Brain microvascular endothelial cell (primary cell): ENCODE measurements around the gene MACROD2.
"Not testable (repeated sequence)": the region's sequence is repeated elsewhere in the genome, so short reads cannot be mapped to it uniquely, and the experiment has no call there.

Source experiments
- DNase-seq: peaks from one replicate; pipeline ENCODE4 v3.0.0-alpha.2; 2020
- H3K27ac ChIP-seq: fragments of 250-450 bp; sonication (Bioruptor Pico); 2 replicates; pipeline ENCODE4 v1.5.1; 2020; ENCODE audit warnings: mild to moderate bottlenecking, moderate library complexity
- H3K27me3 ChIP-seq: fragments of 250-450 bp; sonication (Bioruptor Pico); replicated peaks from 2 replicates; pipeline ENCODE4 v1.5.1; 2020; ENCODE audit warnings: mild to moderate bottlenecking
- H3K36me3 ChIP-seq: fragments of 250-450 bp; sonication (Bioruptor Pico); replicated peaks from 2 replicates; pipeline ENCODE4 v1.5.1; 2020; ENCODE audit warnings: mild to moderate bottlenecking
- H3K4me3 ChIP-seq: 2 replicates; pipeline ENCODE4 v1.5.1; 2011; ENCODE audit warnings: low read depth, mild to moderate bottlenecking, control low read depth, low read length, moderate library complexity
- in situ Hi-C: cut with HindIII; loops from 2 replicates; pipeline ENCODE4 v1.10.0; 2017; ENCODE audit warnings: low sequenced_read_pairs, low pct_ligation_motif_present
- TF ChIP-seq, protein P1 (sequence below): IDR thresholded peaks from 2 replicates; pipeline ENCODE4 v1.5.1; 2011; ENCODE audit warnings: low read depth, mild to moderate bottlenecking, moderate library complexity, low read length, control low read depth, inconsistent platforms; ENCODE audit errors: missing control alignments

Gene MACROD2

GRCh38 chr20:14996883-14997672 lies 1001.8 kb downstream of the MACROD2 start:
- TF ChIP-seq, protein P1, sequence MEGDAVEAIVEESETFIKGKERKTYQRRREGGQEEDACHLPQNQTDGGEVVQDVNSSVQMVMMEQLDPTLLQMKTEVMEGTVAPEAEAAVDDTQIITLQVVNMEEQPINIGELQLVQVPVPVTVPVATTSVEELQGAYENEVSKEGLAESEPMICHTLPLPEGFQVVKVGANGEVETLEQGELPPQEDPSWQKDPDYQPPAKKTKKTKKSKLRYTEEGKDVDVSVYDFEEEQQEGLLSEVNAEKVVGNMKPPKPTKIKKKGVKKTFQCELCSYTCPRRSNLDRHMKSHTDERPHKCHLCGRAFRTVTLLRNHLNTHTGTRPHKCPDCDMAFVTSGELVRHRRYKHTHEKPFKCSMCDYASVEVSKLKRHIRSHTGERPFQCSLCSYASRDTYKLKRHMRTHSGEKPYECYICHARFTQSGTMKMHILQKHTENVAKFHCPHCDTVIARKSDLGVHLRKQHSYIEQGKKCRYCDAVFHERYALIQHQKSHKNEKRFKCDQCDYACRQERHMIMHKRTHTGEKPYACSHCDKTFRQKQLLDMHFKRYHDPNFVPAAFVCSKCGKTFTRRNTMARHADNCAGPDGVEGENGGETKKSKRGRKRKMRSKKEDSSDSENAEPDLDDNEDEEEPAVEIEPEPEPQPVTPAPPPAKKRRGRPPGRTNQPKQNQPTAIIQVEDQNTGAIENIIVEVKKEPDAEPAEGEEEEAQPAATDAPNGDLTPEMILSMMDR = no peak
- Histone ChIP-seq H3K27ac (no peak overlapping the region), H3K27me3 (no peaks in the 10 kb centered on the region), H3K36me3 (no peaks in the 10 kb centered on the region), H3K4me3 (no peak overlapping the region)
- in situ Hi-C loops = no loop called here
- DNase-seq = peak; percentile 49

- DNase-seq = peak; percentile 83
- in situ Hi-C loops = no loop called here
- no peak overlapping the region for H3K27ac ChIP-seq
- no peaks in the 10 kb centered on the region for H3K27me3 ChIP-seq
- no peak overlapping the region for H3K4me3 ChIP-seq
- TF ChIP-seq, protein P1 = no peak
- no peaks in the 10 kb centered on the region for H3K36me3 ChIP-seq
Measured at GRCh38 chr20:14997791-14998190, 1002.5 kb downstream of the MACROD2 start.

- no peaks in the 10 kb centered on the region for H3K27me3 ChIP-seq
- H3K27ac ChIP-seq = peak overlapping the region; percentile 44
- no peak overlapping the region for H3K4me3 ChIP-seq
- in situ Hi-C loops = no loop called here
- TF ChIP-seq, protein P1 = no peak
- no peaks in the 10 kb centered on the region for H3K36me3 ChIP-seq
- DNase-seq = peak; percentile 36
Measured at GRCh38 chr20:15005300-15005986, 1010.1 kb downstream of the MACROD2 start.

GRCh38 chr20:15011631-15012030 lies 1016.3 kb downstream of the MACROD2 start:
- TF ChIP-seq, protein P1 = no peak
- DNase-seq = no peak
- in situ Hi-C loops = no loop called here

DNA sequence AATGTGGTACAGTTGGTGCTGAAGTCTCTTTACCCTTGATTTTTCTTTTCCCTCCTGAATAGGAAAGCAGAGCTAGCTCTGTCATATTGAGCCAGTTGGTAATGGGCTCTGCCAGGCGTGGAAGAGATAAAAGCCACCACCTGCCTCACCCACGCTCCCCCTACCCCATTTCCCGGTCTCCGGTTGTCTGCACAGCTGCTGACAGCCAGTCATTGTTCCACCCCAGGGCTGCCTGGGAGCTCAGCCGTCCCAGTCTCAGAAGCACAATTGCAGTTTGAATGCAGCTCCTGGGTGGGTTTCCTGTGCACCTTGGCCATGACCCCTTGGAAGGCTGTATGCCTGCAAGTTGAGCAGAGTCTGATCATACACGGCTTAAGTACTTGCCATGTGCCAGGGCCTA lies 1017.2 kb downstream of the MACROD2 start:
- in situ Hi-C loops = no loop called here
- Histone ChIP-seq H3K27me3 (no peaks in the 10 kb centered on the region), H3K27ac (no peak overlapping the region), H3K36me3 (no peaks in the 10 kb centered on the region), H3K4me3 (no peak overlapping the region)
- DNase-seq = no peak
- TF ChIP-seq, protein P1 = no peak

More at GRCh38 chr20:15011631-15012030, 1016.3 kb downstream of the MACROD2 start:
- Histone ChIP-seq H3K27ac (no peak overlapping the region), H3K27me3 (no peaks in the 10 kb centered on the region), H3K4me3 (no peak overlapping the region), H3K36me3 (no peaks in the 10 kb centered on the region)

DNA sequence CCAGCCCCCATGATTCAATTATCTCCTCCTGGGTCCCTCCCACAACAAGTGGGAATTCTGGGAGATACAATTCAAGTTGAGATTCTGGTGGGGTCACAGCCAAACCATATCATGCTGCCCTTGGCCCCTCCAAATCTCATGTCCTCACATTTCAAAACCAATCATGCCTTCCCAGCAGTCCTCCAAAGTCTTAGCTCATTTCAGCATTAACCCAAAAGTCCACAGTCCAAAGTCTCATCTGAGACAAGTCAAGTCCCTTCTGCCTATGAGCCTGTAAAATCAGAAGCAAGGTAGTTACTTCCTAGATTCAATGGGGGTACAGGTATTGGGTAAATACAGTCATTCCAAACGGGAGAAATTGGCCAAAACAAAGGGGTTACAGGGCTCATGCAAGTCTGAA lies 1021.6 kb downstream of the MACROD2 start:
- H3K4me3 ChIP-seq, DNase-seq, H3K36me3 ChIP-seq, in situ Hi-C loops, H3K27me3 ChIP-seq, H3K27ac ChIP-seq: not testable (repeated sequence)
